ENCODE measurements around the gene CFAP299. TPM values are rescaled to one million over a fixed set of nuclear protein-coding genes. Genes with fewer than 3 reads are reported as not detected.

CFAP299 gene
- total RNA-seq, 1 donor from 2014 or later = not detected

DNA sequence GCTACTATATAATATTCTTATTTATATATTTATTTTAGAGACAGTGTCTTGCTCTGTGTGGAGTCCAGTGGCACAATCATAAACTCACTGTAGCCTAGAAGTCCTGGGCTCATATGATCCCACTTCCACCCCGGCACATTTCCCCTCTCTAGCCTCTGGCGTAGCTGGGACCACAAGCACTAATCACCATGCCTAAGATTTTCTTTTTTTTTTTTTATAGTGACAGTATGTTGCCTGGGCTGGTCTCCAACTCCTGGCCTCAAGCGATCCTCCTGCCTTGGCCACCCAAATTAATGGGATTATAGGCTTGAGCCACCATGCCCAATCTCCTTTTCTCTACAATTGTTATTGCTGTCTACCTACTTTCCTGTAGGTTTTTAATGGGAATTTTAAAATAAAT lies 620.9 kb downstream of the CFAP299 start:
- Histone ChIP-seq H4K20me1 (ENCODE audit: insufficient read depth, low read length) (no peaks in the 10 kb centered on the region), H3K4me1 (ENCODE audit: insufficient read depth, low read length) (no peaks in the 10 kb centered on the region), H3K27me3 (ENCODE audit: insufficient read depth, low read length) (no peaks in the 10 kb centered on the region), H3K9me3 (ENCODE audit: insufficient read depth, low read depth, low read length) (no peaks in the 10 kb centered on the region), H2AFZ (ENCODE audit: low read depth, low read length) (no peak overlapping the region), H3K4me2 (ENCODE audit: low read length) (no peak overlapping the region), H3K36me3 (ENCODE audit: insufficient read depth, low read length) (no peaks in the 10 kb centered on the region), H3K9ac (ENCODE audit: low read length) (no peak overlapping the region), H3K79me2 (ENCODE audit: insufficient read depth, low read length) (no peaks in the 10 kb centered on the region), H3K4me3 (ENCODE audit: insufficient read depth, low read depth, low read length) (no peak overlapping the region), H3K27ac (ENCODE audit: low read depth, low read length) (no peak overlapping the region)
- no peak for FAIRE-seq
- DNase-seq (ENCODE audit: low read depth) = no peak
- no peaks in the 10 kb centered on the region for H3K9me3 Mint-ChIP-seq (ENCODE audit: unreplicated experiment)
- no peaks in the 10 kb centered on the region for H3K27me3 Mint-ChIP-seq (ENCODE audit: low read depth, unreplicated experiment)
- H3K4me1 Mint-ChIP-seq (ENCODE audit: low read depth, unreplicated experiment) = no peaks in the 10 kb centered on the region
- H3K4me3 Mint-ChIP-seq (ENCODE audit: unreplicated experiment) = no peak overlapping the region
- H3K36me3 Mint-ChIP-seq (ENCODE audit: low read depth, unreplicated experiment) = no peaks in the 10 kb centered on the region
- H3K27ac Mint-ChIP-seq (ENCODE audit: unreplicated experiment) = no peak overlapping the region
- no peak for TF ChIP-seq EZH2 (IDR thresholded peaks at IDR 0.05; ENCODE audit: insufficient read depth, low read length)
- TF ChIP-seq, protein P1, sequence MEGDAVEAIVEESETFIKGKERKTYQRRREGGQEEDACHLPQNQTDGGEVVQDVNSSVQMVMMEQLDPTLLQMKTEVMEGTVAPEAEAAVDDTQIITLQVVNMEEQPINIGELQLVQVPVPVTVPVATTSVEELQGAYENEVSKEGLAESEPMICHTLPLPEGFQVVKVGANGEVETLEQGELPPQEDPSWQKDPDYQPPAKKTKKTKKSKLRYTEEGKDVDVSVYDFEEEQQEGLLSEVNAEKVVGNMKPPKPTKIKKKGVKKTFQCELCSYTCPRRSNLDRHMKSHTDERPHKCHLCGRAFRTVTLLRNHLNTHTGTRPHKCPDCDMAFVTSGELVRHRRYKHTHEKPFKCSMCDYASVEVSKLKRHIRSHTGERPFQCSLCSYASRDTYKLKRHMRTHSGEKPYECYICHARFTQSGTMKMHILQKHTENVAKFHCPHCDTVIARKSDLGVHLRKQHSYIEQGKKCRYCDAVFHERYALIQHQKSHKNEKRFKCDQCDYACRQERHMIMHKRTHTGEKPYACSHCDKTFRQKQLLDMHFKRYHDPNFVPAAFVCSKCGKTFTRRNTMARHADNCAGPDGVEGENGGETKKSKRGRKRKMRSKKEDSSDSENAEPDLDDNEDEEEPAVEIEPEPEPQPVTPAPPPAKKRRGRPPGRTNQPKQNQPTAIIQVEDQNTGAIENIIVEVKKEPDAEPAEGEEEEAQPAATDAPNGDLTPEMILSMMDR (IDR thresholded peaks at IDR 0.05; ENCODE audit: insufficient read depth, low read depth, low read length) = no peak

- H3K27ac Mint-ChIP-seq (ENCODE audit: unreplicated experiment) = peak overlapping the region; percentile 59
- Histone ChIP-seq H4K20me1 (ENCODE audit: insufficient read depth, low read length) (no peaks in the 10 kb centered on the region), H2AFZ (ENCODE audit: low read depth, low read length) (no peak overlapping the region), H3K4me2 (ENCODE audit: low read length) (no peak overlapping the region), H3K79me2 (ENCODE audit: insufficient read depth, low read length) (no peaks in the 10 kb centered on the region), H3K4me3 (ENCODE audit: insufficient read depth, low read depth, low read length) (no peak overlapping the region), H3K9ac (ENCODE audit: low read length) (no peak overlapping the region), H3K9me3 (ENCODE audit: insufficient read depth, low read depth, low read length) (no peaks in the 10 kb centered on the region), H3K4me1 (ENCODE audit: insufficient read depth, low read length) (no peaks in the 10 kb centered on the region), H3K27me3 (ENCODE audit: insufficient read depth, low read length) (no peaks in the 10 kb centered on the region), H3K27ac (ENCODE audit: low read depth, low read length) (no peak overlapping the region), H3K36me3 (ENCODE audit: insufficient read depth, low read length) (no peaks in the 10 kb centered on the region)
- no peaks in the 10 kb centered on the region for H3K9me3 Mint-ChIP-seq (ENCODE audit: unreplicated experiment)
- no peaks in the 10 kb centered on the region for H3K27me3 Mint-ChIP-seq (ENCODE audit: low read depth, unreplicated experiment)
- no peak overlapping the region for H3K4me3 Mint-ChIP-seq (ENCODE audit: unreplicated experiment)
- FAIRE-seq (no peak), DNase-seq (ENCODE audit: low read depth) (peak; percentile 7)
- peaks cover 6% of the 10 kb centered on the region for H3K4me1 Mint-ChIP-seq (ENCODE audit: low read depth, unreplicated experiment)
- TF ChIP-seq EZH2 (IDR thresholded peaks at IDR 0.05; ENCODE audit: insufficient read depth, low read length) = no peak
- TF ChIP-seq, protein P1 (IDR thresholded peaks at IDR 0.05; ENCODE audit: insufficient read depth, low read depth, low read length) = no peak
- no peaks in the 10 kb centered on the region for H3K36me3 Mint-ChIP-seq (ENCODE audit: low read depth, unreplicated experiment)
These were observed 627.5 kb downstream of the CFAP299 start for GRCh38 chr4:80963051-80963450.

GRCh38 chr4:80967346-80967745 lies 631.8 kb downstream of the CFAP299 start:
- Mint-ChIP-seq H3K9me3 (ENCODE audit: unreplicated experiment) (no peaks in the 10 kb centered on the region), H3K36me3 (ENCODE audit: low read depth, unreplicated experiment) (no peaks in the 10 kb centered on the region), H3K27me3 (ENCODE audit: low read depth, unreplicated experiment) (no peaks in the 10 kb centered on the region), H3K4me3 (ENCODE audit: unreplicated experiment) (no peak overlapping the region), H3K4me1 (ENCODE audit: low read depth, unreplicated experiment) (peaks cover 6% of the 10 kb centered on the region), H3K27ac (ENCODE audit: unreplicated experiment) (no peak overlapping the region)
- no peak for DNase-seq (ENCODE audit: low read depth)
- Histone ChIP-seq H3K9me3 (ENCODE audit: insufficient read depth, low read depth, low read length) (no peaks in the 10 kb centered on the region), H3K4me2 (ENCODE audit: low read length) (no peak overlapping the region), H3K27me3 (ENCODE audit: insufficient read depth, low read length) (no peaks in the 10 kb centered on the region), H3K79me2 (ENCODE audit: insufficient read depth, low read length) (no peaks in the 10 kb centered on the region), H3K27ac (ENCODE audit: low read depth, low read length) (no peak overlapping the region), H4K20me1 (ENCODE audit: insufficient read depth, low read length) (no peaks in the 10 kb centered on the region), H3K36me3 (ENCODE audit: insufficient read depth, low read length) (no peaks in the 10 kb centered on the region), H3K4me3 (ENCODE audit: insufficient read depth, low read depth, low read length) (no peak overlapping the region), H3K4me1 (ENCODE audit: insufficient read depth, low read length) (no peaks in the 10 kb centered on the region), H2AFZ (ENCODE audit: low read depth, low read length) (no peak overlapping the region), H3K9ac (ENCODE audit: low read length) (no peak overlapping the region)
- TF ChIP-seq, protein P1 (IDR thresholded peaks at IDR 0.05; ENCODE audit: insufficient read depth, low read depth, low read length) = no peak
- no peak for TF ChIP-seq EZH2 (IDR thresholded peaks at IDR 0.05; ENCODE audit: insufficient read depth, low read length)
- no peak for FAIRE-seq
